Urinary bladder (tissue), 2 donors: ENCODE results near the gene SPIB. TPM values are rescaled to one million over a fixed set of nuclear protein-coding genes. Genes with fewer than 3 reads are reported as not detected.

Experiments
- polyA plus RNA-seq: library from polyadenylated mRNA; stranded (reverse); fragments of 200-250 nt; gene quantifications from one replicate; pipeline ENCODE4 v1.2.3, GENCODE V29; 2013
- total RNA-seq: library from RNA; depleted of rRNA; stranded (reverse); fragments of >200 nt; gene quantifications from one replicate; pipeline ENCODE4 v1.2.3, GENCODE V29; 2014
- donor health status: healthy.

The SPIB gene
- total and polyA plus RNA-seq, 2 donors: 0.20 to 1.2 TPM

Other genes with a start within 250 kb of the SPIB start
- 15.5 TPM for gene MYH14, start 215.3 kb upstream of the SPIB start, total RNA-seq
- 7.0 TPM for gene MYH14, start 215.3 kb upstream of the SPIB start, polyA plus RNA-seq
- gene KCNC3, start 89.6 kb upstream of the SPIB start, total RNA-seq: 0.79 TPM
- 0.52 TPM for gene KCNC3, start 89.6 kb upstream of the SPIB start, polyA plus RNA-seq
- 0.58 TPM for gene NAPSA, start 53.3 kb upstream of the SPIB start, total RNA-seq
- gene NAPSA, start 53.3 kb upstream of the SPIB start, polyA plus RNA-seq: 0.77 TPM
- 33.4 TPM for gene NR1H2, start 42.5 kb upstream of the SPIB start, total RNA-seq
- gene NR1H2, start 42.5 kb upstream of the SPIB start, polyA plus RNA-seq: 136 TPM
- gene POLD1, start 34.6 kb upstream of the SPIB start, total RNA-seq: 13.0 TPM
- gene POLD1, start 34.6 kb upstream of the SPIB start, polyA plus RNA-seq: 18.4 TPM
- 0.69 TPM for gene MYBPC2, start 14.0 kb downstream of the SPIB start, total RNA-seq
- gene MYBPC2, start 14.0 kb downstream of the SPIB start, polyA plus RNA-seq: 0.14 TPM
- 36.4 TPM for gene EMC10, start 57.6 kb downstream of the SPIB start, total RNA-seq
- 107 TPM for gene EMC10, start 57.6 kb downstream of the SPIB start, polyA plus RNA-seq
- gene GARIN5A, start 57.9 kb downstream of the SPIB start, total RNA-seq: not detected
- 1.3 TPM for gene GARIN5A, start 57.9 kb downstream of the SPIB start, polyA plus RNA-seq
- 10.5 TPM for gene JOSD2, start 92.3 kb downstream of the SPIB start, total RNA-seq
- gene JOSD2, start 92.3 kb downstream of the SPIB start, polyA plus RNA-seq: 73.6 TPM
- not detected for gene ASPDH, start 95.0 kb downstream of the SPIB start, total RNA-seq
- not detected for gene ASPDH, start 95.0 kb downstream of the SPIB start, polyA plus RNA-seq
- 12.8 TPM for gene LRRC4B, start 149.5 kb downstream of the SPIB start, total RNA-seq
- gene LRRC4B, start 149.5 kb downstream of the SPIB start, polyA plus RNA-seq: 14.5 TPM
- 0.16 TPM for gene SYT3, start 220.9 kb downstream of the SPIB start, total RNA-seq
- 0.32 TPM for gene SYT3, start 220.9 kb downstream of the SPIB start, polyA plus RNA-seq
- not detected for gene C19orf81, start 230.5 kb downstream of the SPIB start, total RNA-seq
- gene C19orf81, start 230.5 kb downstream of the SPIB start, polyA plus RNA-seq: 0.94 TPM